ENCODE data around the gene ICAM2.

Gene ICAM2

DNA sequence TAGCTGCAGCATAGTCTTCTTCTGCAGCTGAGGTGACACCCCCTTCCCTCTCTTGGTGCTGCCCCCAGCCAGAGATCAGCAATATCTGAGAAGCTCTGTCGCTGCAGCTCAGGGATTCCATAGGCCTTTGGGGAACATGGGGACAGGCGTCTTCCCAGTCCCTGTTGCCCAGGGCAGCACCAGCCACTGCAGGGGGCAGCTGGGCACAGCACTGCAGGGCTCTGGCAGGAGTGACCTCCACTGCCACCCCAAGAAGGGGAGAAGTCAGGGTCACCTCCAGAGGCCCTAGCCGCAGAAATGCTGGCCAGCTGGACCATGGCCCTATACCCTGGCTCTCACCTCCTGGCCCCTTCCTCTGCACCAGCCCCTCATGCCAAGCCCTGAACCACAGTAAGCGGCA lies 64.6 kb downstream of the ICAM2 start:
- H3K4me3 ChIP-seq (replicated peaks; ENCODE audit: low read depth, low read length): no peak overlapping the region
- H3K36me3 ChIP-seq (ENCODE audit: control insufficient read depth, insufficient read depth, low read length): no peaks in the 10 kb centered on the region
- no peak for DNase-seq (ENCODE audit: extremely low read depth, insufficient read length)
- no peak for TF ChIP-seq CTCF (IDR thresholded peaks at IDR 0.05; ENCODE audit: insufficient read depth, low read length, poor library complexity, severe bottlenecking)
- H3K27me3 ChIP-seq (replicated peaks; ENCODE audit: control insufficient read depth, insufficient read depth, low read length): no peaks in the 10 kb centered on the region

DNA sequence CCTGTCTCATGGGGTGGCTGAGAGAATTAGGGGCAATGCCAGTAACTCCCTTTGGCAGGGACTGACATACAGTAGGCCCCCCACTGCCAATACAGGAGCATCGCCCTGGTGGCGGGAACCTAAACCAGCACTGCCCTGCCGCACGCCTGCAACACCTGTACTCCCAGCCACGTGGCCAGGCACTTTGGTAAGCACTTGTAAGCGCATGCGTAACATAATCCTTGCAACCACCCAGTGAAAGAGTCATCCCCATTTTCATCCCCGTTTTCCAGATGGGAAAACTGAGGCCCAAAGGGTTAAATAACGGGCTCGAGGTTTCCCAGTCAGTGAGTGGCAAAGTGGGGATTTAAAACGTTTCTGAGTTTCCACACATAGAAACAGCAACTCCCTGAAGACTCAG lies 65.2 kb downstream of the ICAM2 start:
- no peaks in the 10 kb centered on the region for H3K27me3 ChIP-seq (replicated peaks; ENCODE audit: control insufficient read depth, insufficient read depth, low read length)
- H3K36me3 ChIP-seq (ENCODE audit: control insufficient read depth, insufficient read depth, low read length): no peaks in the 10 kb centered on the region
- TF ChIP-seq CTCF (IDR thresholded peaks at IDR 0.05; ENCODE audit: insufficient read depth, low read length, poor library complexity, severe bottlenecking): no peak
- no peak for DNase-seq (ENCODE audit: extremely low read depth, insufficient read length)
- no peak overlapping the region for H3K4me3 ChIP-seq (replicated peaks; ENCODE audit: low read depth, low read length)

GRCh38 chr17:63954402-63955063 lies 65.9 kb downstream of the ICAM2 start:
- peak; percentile 72 for DNase-seq (ENCODE audit: extremely low read depth, insufficient read length)
- TF ChIP-seq CTCF (IDR thresholded peaks at IDR 0.05; ENCODE audit: insufficient read depth, low read length, poor library complexity, severe bottlenecking): no peak
- no peaks in the 10 kb centered on the region for H3K27me3 ChIP-seq (replicated peaks; ENCODE audit: control insufficient read depth, insufficient read depth, low read length)
- H3K36me3 ChIP-seq (ENCODE audit: control insufficient read depth, insufficient read depth, low read length): no peaks in the 10 kb centered on the region
- H3K4me3 ChIP-seq (replicated peaks; ENCODE audit: low read depth, low read length): no peak overlapping the region
